ENCODE measurements around the gene FSTL4. TPM values are rescaled to one million over a fixed set of nuclear protein-coding genes. Genes with fewer than 3 reads are reported as not detected.

Gene FSTL4
- total RNA-seq, 1 donor from 2014 or later = 0.07 TPM

GRCh38 chr5:133272345-133272744 is 340.0 kb downstream of the FSTL4 start:
- H3K36me3 Mint-ChIP-seq (ENCODE audit: low read depth) = no peaks in the 10 kb centered on the region
- no peaks in the 10 kb centered on the region for H3K9me3 Mint-ChIP-seq (ENCODE audit: low read depth)
- no peak for TF ChIP-seq CTCF (IDR thresholded peaks at IDR 0.05)
- no peak for DNase-seq (ENCODE audit: low spot score)
- H3K4me3 Mint-ChIP-seq (ENCODE audit: unreplicated experiment) = no peak overlapping the region
- H3K27ac Mint-ChIP-seq (ENCODE audit: unreplicated experiment) = no peak overlapping the region
- H3K27me3 Mint-ChIP-seq (ENCODE audit: low read depth) = peaks cover 3% of the 10 kb centered on the region
- H3K4me1 Mint-ChIP-seq (ENCODE audit: low read depth) = peaks cover 4% of the 10 kb centered on the region

GRCh38 chr5:133271606-133272005 is 340.7 kb downstream of the FSTL4 start:
- TF ChIP-seq CTCF (IDR thresholded peaks at IDR 0.05) = no peak
- H3K4me1 Mint-ChIP-seq (ENCODE audit: low read depth) = peaks cover 4% of the 10 kb centered on the region
- no peak overlapping the region for H3K4me3 Mint-ChIP-seq (ENCODE audit: unreplicated experiment)

GRCh38 chr5:133269691-133270090 is 342.6 kb downstream of the FSTL4 start:
- Mint-ChIP-seq H3K27ac (ENCODE audit: unreplicated experiment) (no peak overlapping the region), H3K9me3 (ENCODE audit: low read depth) (no peaks in the 10 kb centered on the region), H3K27me3 (ENCODE audit: low read depth) (peaks cover 7% of the 10 kb centered on the region), H3K4me1 (ENCODE audit: low read depth) (peaks cover 4% of the 10 kb centered on the region), H3K4me3 (ENCODE audit: unreplicated experiment) (no peak overlapping the region), H3K36me3 (ENCODE audit: low read depth) (no peaks in the 10 kb centered on the region)
- no peak for TF ChIP-seq CTCF (IDR thresholded peaks at IDR 0.05)
- DNase-seq (ENCODE audit: low spot score) = no peak

More at GRCh38 chr5:133271606-133272005, 340.7 kb downstream of the FSTL4 start:
- H3K36me3 Mint-ChIP-seq (ENCODE audit: low read depth) = no peaks in the 10 kb centered on the region
- peaks cover 5% of the 10 kb centered on the region for H3K27me3 Mint-ChIP-seq (ENCODE audit: low read depth)
- DNase-seq (ENCODE audit: low spot score) = no peak
- H3K27ac Mint-ChIP-seq (ENCODE audit: unreplicated experiment) = no peak overlapping the region
- no peaks in the 10 kb centered on the region for H3K9me3 Mint-ChIP-seq (ENCODE audit: low read depth)

- no peaks in the 10 kb centered on the region for H3K9me3 Mint-ChIP-seq (ENCODE audit: low read depth)
- no peak for DNase-seq (ENCODE audit: low spot score)
- no peak overlapping the region for H3K4me3 Mint-ChIP-seq (ENCODE audit: unreplicated experiment)
- no peak for TF ChIP-seq CTCF (IDR thresholded peaks at IDR 0.05)
- no peaks in the 10 kb centered on the region for H3K4me1 Mint-ChIP-seq (ENCODE audit: low read depth)
- H3K36me3 Mint-ChIP-seq (ENCODE audit: low read depth) = no peaks in the 10 kb centered on the region
- peaks cover 18% of the 10 kb centered on the region for H3K27me3 Mint-ChIP-seq (ENCODE audit: low read depth)
- no peak overlapping the region for H3K27ac Mint-ChIP-seq (ENCODE audit: unreplicated experiment)
Observed at GRCh38 chr5:133267601-133268000, 344.7 kb downstream of the FSTL4 start.

GRCh38 chr5:133266966-133267365 is 345.4 kb downstream of the FSTL4 start:
- no peak for DNase-seq (ENCODE audit: low spot score)
- Mint-ChIP-seq H3K36me3 (ENCODE audit: low read depth) (no peaks in the 10 kb centered on the region), H3K27me3 (ENCODE audit: low read depth) (peaks cover 18% of the 10 kb centered on the region), H3K9me3 (ENCODE audit: low read depth) (no peaks in the 10 kb centered on the region), H3K4me1 (ENCODE audit: low read depth) (no peaks in the 10 kb centered on the region), H3K4me3 (ENCODE audit: unreplicated experiment) (no peak overlapping the region), H3K27ac (ENCODE audit: unreplicated experiment) (no peak overlapping the region)
- no peak for TF ChIP-seq CTCF (IDR thresholded peaks at IDR 0.05)
